GM23338 (cell line): ENCODE data around the gene EMILIN2. TPM values are rescaled to one million over a fixed set of nuclear protein-coding genes. Genes with fewer than 3 reads are reported as not detected.

Source experiments
- ATAC-seq: fragments of 200-7000 bp; cut with Tn5 transposase; 3 replicates; pipeline ENCODE4 v1.9.1; 2020
- DNase-seq: peaks from one replicate; pipeline ENCODE4 v3.0.0-alpha.2; 2015; ENCODE audit warnings: low spot score
- H2AFZ ChIP-seq: fragments of 200-600 bp; sonication (generic); 2 replicates; pipeline ENCODE4 v1.8.0; 2016; ENCODE audit warnings: antibody characterized with exemption, mild to moderate bottlenecking, moderate library complexity
- H3F3A ChIP-seq: fragments of 200-600 bp; sonication (generic); replicated peaks from 2 replicates; pipeline ENCODE4 v1.8.0; 2017; ENCODE audit warnings: antibody characterized with exemption, mixed run types, low read depth
- H3K27ac ChIP-seq: fragments of 200-600 bp; sonication (generic); 2 replicates; pipeline ENCODE4 v1.6.1; 2016; ENCODE audit warnings: low read depth
- H3K27me3 ChIP-seq: fragments of 200-600 bp; sonication (generic); 2 replicates; pipeline ENCODE4 v1.8.0; 2016; ENCODE audit warnings: mild to moderate bottlenecking, mixed run types, moderate library complexity; ENCODE audit not compliant: insufficient read depth
- H3K36me3 ChIP-seq: fragments of 200-600 bp; sonication (generic); 2 replicates; pipeline ENCODE4 v1.8.0; 2016; ENCODE audit warnings: mild to moderate bottlenecking; ENCODE audit not compliant: insufficient read depth
- H3K4me1 ChIP-seq: fragments of 200-600 bp; sonication (generic); 2 replicates; pipeline ENCODE4 v1.8.0; 2016; ENCODE audit warnings: mild to moderate bottlenecking, moderate library complexity; ENCODE audit not compliant: insufficient read depth
- H3K4me2 ChIP-seq: fragments of 200-600 bp; sonication (generic); 2 replicates; pipeline ENCODE4 v1.7.1; 2017; ENCODE audit warnings: mixed run types
- H3K4me3 ChIP-seq: fragments of 200-600 bp; sonication (generic); 2 replicates; pipeline ENCODE4 v1.6.1; 2016; ENCODE audit warnings: mixed run types
- H3K79me2 ChIP-seq: fragments of 200-600 bp; sonication (generic); replicated peaks from 2 replicates; pipeline ENCODE4 v1.8.0; 2017; ENCODE audit warnings: mild to moderate bottlenecking; ENCODE audit not compliant: insufficient read depth
- H3K9me2 ChIP-seq: fragments of 200-600 bp; sonication (generic); 2 replicates; pipeline ENCODE4 v1.8.0; 2017; ENCODE audit not compliant: insufficient read depth
- H4K20me1 ChIP-seq: fragments of 200-600 bp; sonication (generic); replicated peaks from 2 replicates; pipeline ENCODE4 v1.8.0; 2017; ENCODE audit warnings: mild to moderate bottlenecking; ENCODE audit not compliant: insufficient read depth
- H3K27ac Mint-ChIP-seq: 2 replicates; pipeline ENCODE4 v1.8.0; 2020; ENCODE audit warnings: inconsistent platforms, mild to moderate bottlenecking, moderate library complexity, mixed read lengths
- H3K27me3 Mint-ChIP-seq: 3 replicates; pipeline ENCODE4 v1.8.0; 2022; ENCODE audit warnings: low read depth, mild to moderate bottlenecking, moderate library complexity, mixed read lengths, inconsistent platforms; ENCODE audit not compliant: insufficient read depth, poor library complexity
- H3K36me3 Mint-ChIP-seq: 3 replicates; pipeline ENCODE4 v1.8.0; 2021; ENCODE audit warnings: low read depth, mild to moderate bottlenecking, inconsistent platforms, moderate library complexity, mixed read lengths
- H3K4me1 Mint-ChIP-seq: 3 replicates; pipeline ENCODE4 v1.8.0; 2020; ENCODE audit warnings: mild to moderate bottlenecking, inconsistent platforms, mixed read lengths
- H3K4me3 Mint-ChIP-seq: 3 replicates; pipeline ENCODE4 v1.8.0; 2021; ENCODE audit warnings: moderate library complexity, mild to moderate bottlenecking, inconsistent platforms, mixed read lengths
- H3K9me3 Mint-ChIP-seq: 3 replicates; pipeline ENCODE4 v1.8.0; 2020; ENCODE audit warnings: moderate library complexity, mild to moderate bottlenecking, inconsistent platforms, mixed read lengths
- CREB1 ChIP-seq: fragments of 250-450 bp; sonication (Bioruptor Pico); IDR thresholded peaks from 2 replicates; pipeline ENCODE4 v1.5.0; 2020; ENCODE audit warnings: low read depth, mild to moderate bottlenecking, moderate library complexity
- CTCF ChIP-seq, 2 experiments: fragments of 200-600 bp in 1 of 2; sonication (generic) in 1 of 2; conservative IDR thresholded peaks; 2 replicates each; pipeline versions ENCODE4 v1.5.1 to v1.6.1; 2016 to 2017; ENCODE audit warnings: antibody characterized with exemption in 2 of 2, low read depth in 2 of 2, mild to moderate bottlenecking in 2 of 2, moderate library complexity in 1 of 2
- ETS1 ChIP-seq: IDR thresholded peaks from 2 replicates; pipeline ENCODE4 v1.6.1; 2016; ENCODE audit warnings: antibody characterized with exemption
- EZH2 ChIP-seq: fragments of 200-600 bp; sonication (generic); IDR thresholded peaks from one replicate; pipeline ENCODE4 v1.8.0; 2017; ENCODE audit warnings: antibody characterized with exemption, mild to moderate bottlenecking, low read depth; ENCODE audit not compliant: unreplicated experiment
- EZH2phosphoT487 ChIP-seq: fragments of 200-600 bp; sonication (generic); IDR thresholded peaks from one replicate; pipeline ENCODE4 v1.8.1; 2018; ENCODE audit warnings: antibody characterized with exemption; ENCODE audit not compliant: unreplicated experiment
- REST ChIP-seq: IDR thresholded peaks from one replicate; pipeline ENCODE4 v1.6.1; 2018; ENCODE audit warnings: antibody characterized with exemption; ENCODE audit not compliant: unreplicated experiment
- STAT1 ChIP-seq: IDR thresholded peaks from one replicate; pipeline ENCODE4 v1.6.1; 2016; ENCODE audit warnings: antibody characterized with exemption; ENCODE audit not compliant: unreplicated experiment
- ZNF114 ChIP-seq: fragments of 250-450 bp; sonication (Bioruptor Pico); IDR thresholded peaks from 2 replicates; pipeline ENCODE4 v1.5.0; 2020; ENCODE audit warnings: mild to moderate bottlenecking, moderate library complexity
- polyA plus RNA-seq: library from polyadenylated mRNA; unstranded; fragments of >200 nt; fragmentation: Nextera tagmentation; extraction: Ambion mirVana; gene quantifications from 2 replicates; pipeline ENCODE4 v1.2.1, GENCODE V29; 2016
- total RNA-seq: library from RNA; depleted of rRNA; stranded (reverse); fragments of >200 nt; shearing (Covaris generic); gene quantifications from 2 replicates; pipeline ENCODE4 v1.2.3, GENCODE V29; 2014

EMILIN2 gene
- total and polyA plus RNA-seq, 2 experiments from 2014 or later: 3.0 to 11.6 TPM

- Mint-ChIP-seq H3K36me3 (peaks cover 19% of the 10 kb centered on the region; the same call in 2 of the 3 replicates), H3K4me3 (no peak overlapping the region), H3K27ac (no peak overlapping the region), H3K9me3 (no peaks in the 10 kb centered on the region), H3K4me1 (peaks cover 6% of the 10 kb centered on the region; the same call in 2 of the 3 replicates), H3K27me3 (no peaks in the 10 kb centered on the region)
- TF ChIP-seq CTCF (conservative IDR thresholded peaks at IDR 0.05; ENCODE audit: low read depth in 2 of 2): no peak
- TF ChIP-seq EZH2phosphoT487: no peak
- TF ChIP-seq ETS1: no peak
- TF ChIP-seq REST: no peak
- TF ChIP-seq EZH2: no peak
- H3K9me2 ChIP-seq: no peaks in the 10 kb centered on the region
- no peak overlapping the region for H3K27ac ChIP-seq
- no peaks in the 10 kb centered on the region for H3K36me3 ChIP-seq
- H3K27me3 ChIP-seq: no peaks in the 10 kb centered on the region
- H2AFZ ChIP-seq: no peak overlapping the region
- ATAC-seq: no peak
- no peaks in the 10 kb centered on the region for H3K4me1 ChIP-seq
- no peaks in the 10 kb centered on the region for H4K20me1 ChIP-seq
- no peaks in the 10 kb centered on the region for H3K79me2 ChIP-seq
- DNase-seq: no peak
- no peak overlapping the region for H3K4me3 ChIP-seq
- no peak overlapping the region for H3K4me2 ChIP-seq
- no peaks in the 10 kb centered on the region for H3F3A ChIP-seq
These were observed 87.2 kb downstream of the EMILIN2 start for GRCh38 chr18:2933995-2934394.

- H3K36me3 Mint-ChIP-seq: peaks cover 19% of the 10 kb centered on the region; the same call in 2 of the 3 replicates
- ATAC-seq: no peak
These were observed 88.8 kb downstream of the EMILIN2 start for GRCh38 chr18:2935438-2936192.

More at GRCh38 chr18:2935438-2936192, 88.8 kb downstream of the EMILIN2 start:
- Histone ChIP-seq H3K4me1 (no peaks in the 10 kb centered on the region), H3F3A (no peaks in the 10 kb centered on the region), H3K9me2 (no peaks in the 10 kb centered on the region), H3K79me2 (no peaks in the 10 kb centered on the region), H3K27me3 (no peaks in the 10 kb centered on the region), H3K36me3 (no peaks in the 10 kb centered on the region), H3K27ac (no peak overlapping the region), H2AFZ (no peak overlapping the region), H3K4me3 (no peak overlapping the region), H3K4me2 (no peak overlapping the region), H4K20me1 (no peaks in the 10 kb centered on the region)
- no peaks in the 10 kb centered on the region for H3K9me3 Mint-ChIP-seq
- no peak overlapping the region for H3K4me3 Mint-ChIP-seq
- no peak overlapping the region for H3K27ac Mint-ChIP-seq
- no peaks in the 10 kb centered on the region for H3K27me3 Mint-ChIP-seq
- H3K4me1 Mint-ChIP-seq: peaks cover 6% of the 10 kb centered on the region; the same call in 2 of the 3 replicates
- no peak for TF ChIP-seq EZH2
- no peak for TF ChIP-seq CTCF (conservative IDR thresholded peaks at IDR 0.05; ENCODE audit: low read depth in 2 of 2)
- TF ChIP-seq CREB1 (CRISPR knock-in tag): no peak
- TF ChIP-seq ZNF114: no peak
- no peak for TF ChIP-seq ETS1
- no peak for TF ChIP-seq EZH2phosphoT487
- no peak for TF ChIP-seq STAT1
- DNase-seq: no peak
